B cell (primary cell): ENCODE data around the gene MAD2L1BP. TPM values are rescaled to one million over a fixed set of nuclear protein-coding genes. Genes with fewer than 3 reads are reported as not detected.

Experiments
- ATAC-seq: fragments of 200-7000 bp; cut with Tn5 transposase; one replicate; pipeline ENCODE4 v1.10.0; 2021; ENCODE audit warnings: low read depth, mild to moderate bottlenecking, moderate number of reproducible peaks, moderate library complexity
- CTCF ChIA-PET: fragments of 350-600 bp; sonication (Branson Sonifier 250); formaldehyde crosslinking; loops from one replicate; lab custom pipeline; 2021; ENCODE audit warnings: antibody characterized with exemption, inconsistent platforms; lab: Charles Lee
- POLR2A ChIA-PET: fragments of 350-600 bp; sonication (Branson Sonifier 250); formaldehyde crosslinking; loops from one replicate; lab custom pipeline; 2021; ENCODE audit warnings: antibody characterized with exemption; lab: Charles Lee
- DNase-seq: peaks from one replicate; pipeline ENCODE4 v3.0.0; 2013
- H2AFZ ChIP-seq: 2 replicates; pipeline ENCODE4 v1.6.1; 2012; ENCODE audit warnings: mild to moderate bottlenecking, low read depth, low read length; ENCODE audit not compliant: insufficient read depth, poor library complexity, severe bottlenecking
- H3K27ac ChIP-seq, 2 donors: 1 replicate in 1 of 2; 2 replicates in 1 of 2; pipeline ENCODE4 v1.5.1; 2012 to 2013; ENCODE audit warnings: low read length in 2 of 2, mild to moderate bottlenecking in 2 of 2, moderate library complexity in 1 of 2
- H3K27me3 ChIP-seq, 4 experiments: fragments of 200-600 bp in 1 of 4; sonication (generic) in 1 of 4; replicated peaks in 1 of 4; 1 replicate in 2 of 4; 2 replicates in 2 of 4; pipeline versions ENCODE4 v1.6.1 to v1.7.0; 2013 to 2016; ENCODE audit warnings: low read length in 3 of 4, mild to moderate bottlenecking in 2 of 4, mixed read lengths in 1 of 4, moderate library complexity in 1 of 4; ENCODE audit not compliant: insufficient read depth in 4 of 4, control insufficient read depth in 3 of 4; ENCODE audit errors: control extremely low read depth in 1 of 4
- H3K36me3 ChIP-seq, 2 experiments: replicated peaks in 1 of 2; 1 replicate in 1 of 2; 2 replicates in 1 of 2; pipeline versions ENCODE4 v1.6.1 to v1.7.1; 2013; ENCODE audit warnings: low read length in 1 of 2; ENCODE audit not compliant: insufficient read depth in 2 of 2, control insufficient read depth in 1 of 2; ENCODE audit errors: control extremely low read depth in 1 of 2, extremely low read depth in 1 of 2
- H3K4me1 ChIP-seq, 2 donors: fragments of 200-600 bp in 1 of 2; sonication (generic) in 1 of 2; 1 replicate in 1 of 2; 2 replicates in 1 of 2; pipeline versions ENCODE4 v1.5.1 to v1.6.1; 2013 to 2017; ENCODE audit warnings: low read length in 2 of 2; ENCODE audit not compliant: control insufficient read depth in 2 of 2, insufficient read depth in 2 of 2
- H3K4me2 ChIP-seq: replicated peaks from 2 replicates; pipeline ENCODE3; 2012; ENCODE audit warnings: mild to moderate bottlenecking, low read depth, low read length; ENCODE audit not compliant: poor library complexity, severe bottlenecking
- H3K4me3 ChIP-seq, 5 experiments: fragments of 200-600 bp in 1 of 5; sonication (generic) in 1 of 5; 1 replicate in 3 of 5; 2 replicates in 2 of 5; pipeline versions ENCODE4 v1.5.1 to v1.7.0; 2011 to 2016; ENCODE audit warnings: low read length in 4 of 5, mild to moderate bottlenecking in 4 of 5, low read depth in 2 of 5, control low read depth in 1 of 5, moderate library complexity in 1 of 5; ENCODE audit not compliant: insufficient read depth in 1 of 5; ENCODE audit errors: control extremely low read depth in 1 of 5, extremely low read depth in 1 of 5
- H3K79me2 ChIP-seq: fragments of 200-600 bp; sonication (generic); one replicate; pipeline ENCODE4 v1.6.0; 2016; ENCODE audit warnings: low read length; ENCODE audit not compliant: control insufficient read depth, insufficient read depth
- H3K9ac ChIP-seq: fragments of 200-600 bp; sonication (generic); 2 replicates; pipeline ENCODE4 v1.6.1; 2017; ENCODE audit warnings: mild to moderate bottlenecking, low read length, moderate library complexity
- H3K9me3 ChIP-seq, 3 donors: one replicate each; pipeline versions ENCODE4 v1.6.1 to v1.7.1; 2013; ENCODE audit warnings: low read length in 2 of 3; ENCODE audit not compliant: control insufficient read depth in 2 of 3, insufficient read depth in 1 of 3; ENCODE audit errors: control extremely low read depth in 1 of 3
- H4K20me1 ChIP-seq: 2 replicates; pipeline ENCODE4 v1.6.0; 2012; ENCODE audit warnings: mild to moderate bottlenecking, low read length; ENCODE audit not compliant: insufficient read depth, control insufficient read depth, poor library complexity, severe bottlenecking
- H3K27ac Mint-ChIP-seq: one replicate; pipeline ENCODE4 v1.8.0; 2021; ENCODE audit warnings: mixed read lengths
- H3K27me3 Mint-ChIP-seq: one replicate; pipeline ENCODE4 v1.8.0; 2021; ENCODE audit warnings: mixed read lengths
- H3K4me1 Mint-ChIP-seq: one replicate; pipeline ENCODE4 v1.8.0; 2021; ENCODE audit warnings: mixed read lengths
- H3K4me3 Mint-ChIP-seq: one replicate; pipeline ENCODE4 v1.8.0; 2021; ENCODE audit warnings: mixed read lengths
- H3K9me3 Mint-ChIP-seq: one replicate; pipeline ENCODE4 v1.8.0; 2022; ENCODE audit warnings: mixed read lengths; ENCODE audit not compliant: insufficient read depth
- EZH2 ChIP-seq: IDR thresholded peaks from 2 replicates; pipeline ENCODE4 v1.6.1; 2012; ENCODE audit warnings: borderline replicate concordance, low read depth, mild to moderate bottlenecking, moderate library complexity, low read length; ENCODE audit not compliant: insufficient read depth, poor library complexity, severe bottlenecking
- WGBS: methylation state at CpG from one replicate; pipeline ENCODE4 v1.1.5; 2013; ENCODE audit warnings: missing lambda C conversion rate; ENCODE audit not compliant: insufficient coverage; 5-methylcytosine and 5-hydroxymethylcytosine counted together
- intact Hi-C: fragments of 100-400 bp; cut with micrococcal nuclease; formaldehyde crosslinking; loops from one replicate; pipeline ENCODE4 v1.10.0; 2022
- polyA plus RNA-seq: library from polyadenylated mRNA; depleted of rRNA; stranded (reverse); fragments of >200 nt; gene quantifications from 2 replicates; pipeline ENCODE4 v1.2.3, GENCODE V29; 2012
- total RNA-seq, 2 donors: library from RNA; stranded (reverse); fragments of 120-200 nt in 1 of 2; gene quantifications; 1 replicate in 1 of 2; 2 replicates in 1 of 2; pipeline versions ENCODE4 v1.2.3 to v1.2.4, GENCODE V29; 2013 to 2022
- TF ChIP-seq, protein P1 (sequence below): fragments of 200-600 bp; IDR thresholded peaks from one replicate; pipeline ENCODE4 v1.8.0; 2022; ENCODE audit warnings: antibody characterized with exemption, mild to moderate bottlenecking

MAD2L1BP gene
- total and polyA plus RNA-seq, 2 donors (not counting 1 experiment from before 2014, with no cell fraction given): 32.7 to 35.4 TPM

- Mint-ChIP-seq H3K27me3 (no peaks in the 10 kb centered on the region), H3K4me3 (peak overlapping the region; percentile 61), H3K9me3 (no peaks in the 10 kb centered on the region), H3K27ac (peak overlapping the region; percentile 70), H3K4me1 (peaks cover 19% of the 10 kb centered on the region)
- Histone ChIP-seq H3K4me2 (peak overlapping the region; percentile 62), H3K9me3 (no peaks in the 10 kb centered on the region), H3K79me2 (no peaks in the 10 kb centered on the region), H3K27ac (no peak overlapping the region), H4K20me1 (no peaks in the 10 kb centered on the region), H2AFZ (no peak overlapping the region), H3K4me1 (peaks cover 13 to 15% of the 10 kb centered on the region in 2 donors), H3K9ac (no peak overlapping the region), H3K36me3 (peaks cover 0 to 19% of the 10 kb centered on the region in 2 experiments), H3K27me3 (no peaks in the 10 kb centered on the region), H3K4me3 (no peak overlapping the region)
- WGBS: 9% methylated on average over 13 of the region's 16 CpGs
- ChIA-PET POLR2A (interaction anchor here (0.6 to 1.2 kb wide), 2 partner anchors 197 to 411 kb away, joined by 3 read pairs; no protein-coding TSS in a partner anchor), CTCF (interaction anchor here (0.6 to 7.9 kb wide), 33 partner anchors 10 to 445 kb away, joined by 3 to 102 read pairs (median 4); partner anchors contain the start of genes GTPBP2, MRPS18A, RSPH9 and VEGFA)
- TF ChIP-seq EZH2: no peak
- TF ChIP-seq, protein P1, sequence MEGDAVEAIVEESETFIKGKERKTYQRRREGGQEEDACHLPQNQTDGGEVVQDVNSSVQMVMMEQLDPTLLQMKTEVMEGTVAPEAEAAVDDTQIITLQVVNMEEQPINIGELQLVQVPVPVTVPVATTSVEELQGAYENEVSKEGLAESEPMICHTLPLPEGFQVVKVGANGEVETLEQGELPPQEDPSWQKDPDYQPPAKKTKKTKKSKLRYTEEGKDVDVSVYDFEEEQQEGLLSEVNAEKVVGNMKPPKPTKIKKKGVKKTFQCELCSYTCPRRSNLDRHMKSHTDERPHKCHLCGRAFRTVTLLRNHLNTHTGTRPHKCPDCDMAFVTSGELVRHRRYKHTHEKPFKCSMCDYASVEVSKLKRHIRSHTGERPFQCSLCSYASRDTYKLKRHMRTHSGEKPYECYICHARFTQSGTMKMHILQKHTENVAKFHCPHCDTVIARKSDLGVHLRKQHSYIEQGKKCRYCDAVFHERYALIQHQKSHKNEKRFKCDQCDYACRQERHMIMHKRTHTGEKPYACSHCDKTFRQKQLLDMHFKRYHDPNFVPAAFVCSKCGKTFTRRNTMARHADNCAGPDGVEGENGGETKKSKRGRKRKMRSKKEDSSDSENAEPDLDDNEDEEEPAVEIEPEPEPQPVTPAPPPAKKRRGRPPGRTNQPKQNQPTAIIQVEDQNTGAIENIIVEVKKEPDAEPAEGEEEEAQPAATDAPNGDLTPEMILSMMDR: peak; percentile 95
- ATAC-seq (peak; percentile 78), DNase-seq (peak; percentile 86)
- intact Hi-C loops: loop anchor here (1.0 to 5.0 kb wide), 7 partner anchors 40 to 412 kb away; partner anchors contain the start of genes GTPBP2 and VEGFA
Observed at GRCh38 chr6:43667245-43668150, 31.9 kb downstream of the MAD2L1BP start.
